Body of pancreas (tissue), 4 donors: ENCODE measurements around the gene ABCG1. TPM values are rescaled to one million over a fixed set of nuclear protein-coding genes. Genes with fewer than 3 reads are reported as not detected.

Experiments
- ATAC-seq: fragments of 150-250 bp; one replicate; pipeline ENCODE4 v1.9.1; 2016
- DNase-seq, 4 donors: peaks; one replicate each; pipeline ENCODE4 v3.0.0-alpha.2; 2019
- H3K27ac ChIP-seq, 4 donors: fragments of 200-600 bp; sonication (generic); 1 replicate in 3 of 4; 2 replicates in 1 of 4; pipeline versions ENCODE4 v1.5.1 to v1.6.1; 2016 to 2019; ENCODE audit warnings: mild to moderate bottlenecking in 1 of 4, mixed read lengths in 1 of 4, moderate library complexity in 1 of 4
- H3K27me3 ChIP-seq, 2 donors: fragments of 200-600 bp; sonication (generic); one replicate each; pipeline ENCODE4 v1.6.0; 2016; ENCODE audit warnings: mild to moderate bottlenecking in 1 of 2
- H3K36me3 ChIP-seq, 2 donors: fragments of 200-600 bp; sonication (generic); replicated peaks in 1 of 2; 2 replicates each; pipeline ENCODE4 v1.5.1; 2016; ENCODE audit warnings: low read depth in 2 of 2; ENCODE audit not compliant: insufficient read depth in 1 of 2
- H3K4me1 ChIP-seq: fragments of 200-600 bp; sonication (generic); one replicate; pipeline ENCODE4 v1.6.0; 2016
- H3K4me3 ChIP-seq, 2 donors: fragments of 200-600 bp; sonication (generic); 1 replicate in 1 of 2; 2 replicates in 1 of 2; pipeline ENCODE4 v1.5.1; 2016 to 2019
- H3K9me3 ChIP-seq, 3 donors: fragments of 200-600 bp; sonication (generic); 1 replicate in 2 of 3; 2 replicates in 1 of 3; pipeline ENCODE4 v1.5.1; 2016
- CTCF ChIP-seq, 7 experiments: fragments of 450-650 bp in 4 of 7; fragments of 200-600 bp in 3 of 7; sonication (generic) in 3 of 7; IDR thresholded peaks; one replicate each; pipeline ENCODE4 v1.5.1; 2016 to 2019; ENCODE audit warnings: antibody characterized with exemption in 7 of 7
- POLR2A ChIP-seq, 3 donors: fragments of 450-650 bp; IDR thresholded peaks; one replicate each; pipeline ENCODE4 v1.6.1; 2016; ENCODE audit warnings: antibody characterized with exemption in 3 of 3, mild to moderate bottlenecking in 2 of 3
- WGBS, 2 donors: methylation state at CpG; one replicate each; pipeline ENCODE4 v1.1.5; 2017; 5-methylcytosine and 5-hydroxymethylcytosine counted together
- intact Hi-C: fragments of 100-400 bp; cut with DNase I; formaldehyde crosslinking; loops from one replicate; pipeline ENCODE4 v1.15.1; 2023
- total RNA-seq, 2 donors: library from RNA; depleted of rRNA; stranded (reverse); fragments of >200 nt; gene quantifications; one replicate each; pipeline ENCODE4 v1.1.0, GENCODE V29; 2016

The ABCG1 gene
- total RNA-seq, 2 donors from 2014 or later, result 7.5 to 7.6 TPM

- DNase-seq (no peak), ATAC-seq (no peak)
- Histone ChIP-seq H3K9me3 (no peaks in the 10 kb centered on the region), H3K36me3 (no peaks in the 10 kb centered on the region), H3K27ac (no peak overlapping the region), H3K27me3 (no peaks in the 10 kb centered on the region), H3K4me3 (no peak overlapping the region), H3K4me1 (peaks cover 6% of the 10 kb centered on the region)
- 86 to 87% methylated on average over 17 of the region's 17 CpGs for WGBS, 2 donors
- intact Hi-C loops, result loop anchor here (5.0 kb wide), 1 partner anchor 108 kb away; no protein-coding TSS in a partner anchor
- no peak for TF ChIP-seq CTCF (IDR thresholded peaks at IDR 0.05)
- TF ChIP-seq POLR2A (IDR thresholded peaks at IDR 0.05), result no peak
Measured at GRCh38 chr21:42254651-42255601, 36.0 kb downstream of the ABCG1 start.

- DNase-seq (no peak), ATAC-seq (no peak)
- TF ChIP-seq POLR2A (IDR thresholded peaks at IDR 0.05) (no peak), CTCF (IDR thresholded peaks at IDR 0.05) (no peak)
- intact Hi-C loops, result loop anchor here (5.0 kb wide), 1 partner anchor 109 kb away; no protein-coding TSS in a partner anchor
- H3K9me3 ChIP-seq, result no peaks in the 10 kb centered on the region
- H3K27me3 ChIP-seq, result no peaks in the 10 kb centered on the region
- H3K36me3 ChIP-seq, result no peaks in the 10 kb centered on the region
- peaks cover 6% of the 10 kb centered on the region for H3K4me1 ChIP-seq
- 95% methylated on average over 4 of the region's 4 CpGs for WGBS, 2 donors
- no peak overlapping the region for H3K27ac ChIP-seq
- no peak overlapping the region for H3K4me3 ChIP-seq
Measured at GRCh38 chr21:42255825-42256224, 36.9 kb downstream of the ABCG1 start.

- Histone ChIP-seq H3K27me3 (no peaks in the 10 kb centered on the region), H3K9me3 (no peaks in the 10 kb centered on the region), H3K4me1 (peaks cover 6% of the 10 kb centered on the region), H3K36me3 (no peaks in the 10 kb centered on the region), H3K27ac (no peak overlapping the region), H3K4me3 (no peak overlapping the region)
- DNase-seq, result no peak
- no peak for ATAC-seq
- WGBS, 2 donors, result 89 to 92% methylated on average over 4 of the region's 4 CpGs
- intact Hi-C loops, result loop anchor here (5.0 kb wide), 1 partner anchor 109 kb away; no protein-coding TSS in a partner anchor
- no peak for TF ChIP-seq POLR2A (IDR thresholded peaks at IDR 0.05)
- no peak for TF ChIP-seq CTCF (IDR thresholded peaks at IDR 0.05)
Measured at GRCh38 chr21:42256316-42256715, 37.4 kb downstream of the ABCG1 start.

- H3K4me1 ChIP-seq, result peaks cover 7% of the 10 kb centered on the region
- no peak for DNase-seq
- no peak for ATAC-seq
- intact Hi-C loops, result loop anchor here (5.0 kb wide), 1 partner anchor 110 kb away; no protein-coding TSS in a partner anchor
- 71 to 79% methylated on average over 12 of the region's 12 CpGs for WGBS, 2 donors
- TF ChIP-seq POLR2A (IDR thresholded peaks at IDR 0.05) (no peak), CTCF (IDR thresholded peaks at IDR 0.05) (no peak)
- H3K27ac ChIP-seq, result no peak overlapping the region
- no peaks in the 10 kb centered on the region for H3K36me3 ChIP-seq
- no peaks in the 10 kb centered on the region for H3K27me3 ChIP-seq
- H3K4me3 ChIP-seq, result no peak overlapping the region
- no peaks in the 10 kb centered on the region for H3K9me3 ChIP-seq
Measured at GRCh38 chr21:42257091-42257765, 38.3 kb downstream of the ABCG1 start.
